ENCODE results near the gene LIPH. TPM values are rescaled to one million over a fixed set of nuclear protein-coding genes. Genes with fewer than 3 reads are reported as not detected.
A peak's percentile ranks its signal among the peaks of the same experiment; 100 is the strongest.

Gene LIPH
- total and polyA plus RNA-seq, 2 of the 8 experiments (the other 6 are each of a cell fraction or from before 2014, with no cell fraction given) = 0.08 TPM; not detected in 1

GRCh38 chr3:185528532-185528931, 23.9 kb downstream of the LIPH start:
- WGBS, 2 experiments (ENCODE audit: extremely low coverage in 1 of 2, insufficient coverage in 1 of 2, insufficient read length in 1 of 2, insufficient replicate concordance in 2 of 2, low coverage in 1 of 2, low lambda C conversion rate in 2 of 2, missing lambda C conversion rate in 1 of 2) = 90% methylated on average over 6 of the region's 6 CpGs; no CpG with 5 or more reads in 1 of the 2 experiments

More at GRCh38 chr3:185528532-185528931, 23.9 kb downstream of the LIPH start:
- ChIA-PET CTCF (ENCODE audit: partially characterized antibody) (interaction anchor here (0.8 to 1.8 kb wide), 4 partner anchors 15 to 53 kb away, joined by 3 to 8 read pairs (median 4); no protein-coding TSS in a partner anchor), POLR2A (ENCODE audit: partially characterized antibody) (interaction anchor here (0.8 to 1.5 kb wide), 3 partner anchors 13 to 30 kb away, joined by 3 to 6 read pairs (median 3); partner anchors contain the start of gene TMEM41A)
- H3K9ac ChIP-seq (replicated peaks in 1 of 4; ENCODE audit: extremely low read depth in 1 of 4, low read depth in 3 of 4, low read length in 3 of 4) = no peak overlapping the region
- DNase-seq (ENCODE audit: low read depth in 1 of 2, low spot score in 2 of 2) = no peak
- no peak overlapping the region for H3K14ac ChIP-seq (ENCODE audit: insufficient read length)
- H3K27me3 ChIP-seq (replicated peaks in 1 of 4; ENCODE audit: control insufficient read depth in 3 of 4, extremely low read depth in 1 of 4, insufficient read depth in 3 of 4, low read length in 3 of 4) = no peaks in the 10 kb centered on the region
- no peaks in the 10 kb centered on the region for H3K4me1 ChIP-seq (replicated peaks in 1 of 4; ENCODE audit: control insufficient read depth in 3 of 4, insufficient read depth in 4 of 4, low read length in 3 of 4)
- H3K56ac ChIP-seq (replicated peaks; ENCODE audit: insufficient read length, low read depth, low read length) = no peak overlapping the region
- H3K79me2 ChIP-seq (ENCODE audit: control insufficient read depth in 1 of 2, insufficient read depth in 2 of 2, low read length in 2 of 2) = no peaks in the 10 kb centered on the region
- no peak overlapping the region for H4K5ac ChIP-seq (ENCODE audit: insufficient read length, low read depth, low read length)
- H3K79me1 ChIP-seq (ENCODE audit: low read depth, low read length) = no peaks in the 10 kb centered on the region
- no peak overlapping the region for H2BK20ac ChIP-seq (ENCODE audit: low read length)
- no peaks in the 10 kb centered on the region for H3K9me3 ChIP-seq (ENCODE audit: insufficient read depth in 2 of 2, low read depth in 1 of 2, low read length in 1 of 2)
- no peak overlapping the region for H2BK15ac ChIP-seq (ENCODE audit: low read length)
- no peak overlapping the region for H2BK120ac ChIP-seq (replicated peaks; ENCODE audit: low read depth, low read length)
- H3K4ac ChIP-seq (replicated peaks; ENCODE audit: insufficient read length, low read depth, low read length) = no peak overlapping the region
- H3K36me3 ChIP-seq (ENCODE audit: control insufficient read depth in 2 of 4, insufficient read depth in 4 of 4, low read length in 3 of 4) = no peaks in the 10 kb centered on the region
- H2AK5ac ChIP-seq (ENCODE audit: low read depth, low read length) = no peak overlapping the region
- H2AFZ ChIP-seq (ENCODE audit: low read length) = 0 out of 2 replicates have a peak overlapping the region, but pooled peaks have one; percentile 14
- H4K20me1 ChIP-seq (replicated peaks in 1 of 2; ENCODE audit: control insufficient read depth in 1 of 2, insufficient read depth in 2 of 2, low read length in 2 of 2) = no peaks in the 10 kb centered on the region
- no peak overlapping the region for H3K23ac ChIP-seq (ENCODE audit: insufficient read length)
- no peak for FAIRE-seq
- no peaks in the 10 kb centered on the region for H3K23me2 ChIP-seq (ENCODE audit: low read depth, low read length)
- no peak overlapping the region for H4K8ac ChIP-seq (ENCODE audit: extremely low read depth, insufficient read depth, low read length)
- no peak overlapping the region for H3K18ac ChIP-seq (ENCODE audit: extremely low read depth, low read length)
- H3K4me2 ChIP-seq (ENCODE audit: insufficient read depth in 1 of 2, low read depth in 2 of 2, low read length in 2 of 2) = no peak overlapping the region
- TF ChIP-seq SIRT6 (IDR thresholded peaks at IDR 0.05; ENCODE audit: low read length) = no peak
- H4K91ac ChIP-seq (replicated peaks; ENCODE audit: insufficient read length, low read length) = no peak overlapping the region
- no peak overlapping the region for H2BK5ac ChIP-seq (ENCODE audit: low read depth, low read length)
- no peak overlapping the region for H3K27ac ChIP-seq (ENCODE audit: low read depth, low read length)
- H3K4me3 ChIP-seq (ENCODE audit: extremely low read depth in 1 of 4, insufficient read depth in 2 of 4, low read depth in 3 of 4, low read length in 4 of 4) = no peak overlapping the region
- no peak overlapping the region for H2BK12ac ChIP-seq (ENCODE audit: low read depth, low read length)

Data from H1 (cell line).